ENCODE results near the gene CTNNB1.

GRCh38 chr3:41190509-41191284, 8.6 kb upstream of the CTNNB1 start:
- TF ChIP-seq CTCF (IDR thresholded peaks at IDR 0.05) (no peak), POLR2A (IDR thresholded peaks at IDR 0.05) (no peak)

All from breast epithelium (tissue), 3 donors.